Activated CD8-positive, alpha-beta memory T cell treated with anti-CD3 and anti-CD28 coated beads for 48 hours (primary cell): ENCODE results near the gene COLEC11.
"Not testable (repeated sequence)": the region's sequence is repeated elsewhere in the genome, so short reads cannot be mapped to it uniquely, and the experiment has no call there.

Experiments used
- DNase-seq, 3 experiments: peaks; one replicate each; pipeline ENCODE4 v3.0.0-alpha.2; 2020; ENCODE audit warnings: low read depth in 2 of 3, low spot score in 2 of 3

The COLEC11 gene

GRCh38 chr2:3622967-3623366 is 28.1 kb downstream of the COLEC11 start:
- DNase-seq: no peak

GRCh38 chr2:3624059-3624794 is 29.3 kb downstream of the COLEC11 start:
- DNase-seq: no peak

GRCh38 chr2:3625186-3625585 is 30.3 kb downstream of the COLEC11 start:
- no peak for DNase-seq

GRCh38 chr2:3626118-3626811 is 31.4 kb downstream of the COLEC11 start:
- no peak for DNase-seq

- DNase-seq: no peak
These were observed 32.0 kb downstream of the COLEC11 start for GRCh38 chr2:3626812-3627499.

GRCh38 chr2:3627500-3628100 is 32.7 kb downstream of the COLEC11 start:
- no peak for DNase-seq

- DNase-seq: no peak
These were observed 33.3 kb downstream of the COLEC11 start for GRCh38 chr2:3628241-3628679.

- no peak for DNase-seq
These were observed 33.9 kb downstream of the COLEC11 start for GRCh38 chr2:3628800-3629199.

GRCh38 chr2:3630631-3631030 is 35.7 kb downstream of the COLEC11 start:
- no peak for DNase-seq

GRCh38 chr2:3631161-3631850 is 36.4 kb downstream of the COLEC11 start:
- DNase-seq: no peak

- DNase-seq: no peak
These were observed 37.1 kb downstream of the COLEC11 start for GRCh38 chr2:3631851-3632659.

- DNase-seq: no peak
These were observed 38.4 kb downstream of the COLEC11 start for GRCh38 chr2:3633089-3633981.

- DNase-seq: no peak
These were observed 39.2 kb downstream of the COLEC11 start for GRCh38 chr2:3633982-3634595.

- DNase-seq: no peak
These were observed 39.7 kb downstream of the COLEC11 start for GRCh38 chr2:3634596-3635121.

- DNase-seq: no peak
These were observed 40.5 kb downstream of the COLEC11 start for GRCh38 chr2:3635171-3635974.

GRCh38 chr2:3635975-3636327 is 41.0 kb downstream of the COLEC11 start:
- DNase-seq: not testable (repeated sequence)

GRCh38 chr2:3636586-3637310 is 41.8 kb downstream of the COLEC11 start:
- DNase-seq: no peak
